Endodermal cell (in vitro differentiated cells): Measurements from ENCODE around the gene ANKRD23. TPM values are rescaled to one million over a fixed set of nuclear protein-coding genes. Genes with fewer than 3 reads are reported as not detected.

ENCODE experiments used
- DNase-seq: peaks from one replicate; pipeline ENCODE4 v3.0.0-alpha.2; 2017
- H3K27ac ChIP-seq: 2 replicates; pipeline ENCODE4 v1.5.1; 2013; ENCODE audit warnings: mild to moderate bottlenecking, low read depth, low read length, moderate library complexity
- H3K27me3 ChIP-seq: 2 replicates; pipeline ENCODE4 v1.6.1; 2013; ENCODE audit warnings: mild to moderate bottlenecking, low read length, moderate library complexity; ENCODE audit not compliant: insufficient read depth, control insufficient read depth, poor library complexity, severe bottlenecking
- H3K36me3 ChIP-seq: 2 replicates; pipeline ENCODE4 v1.7.0; 2013; ENCODE audit warnings: mild to moderate bottlenecking, low read length, moderate library complexity; ENCODE audit not compliant: control insufficient read depth, insufficient read depth
- H3K4me1 ChIP-seq: one replicate; pipeline ENCODE4 v1.7.0; 2013; ENCODE audit warnings: low read length; ENCODE audit not compliant: control insufficient read depth, insufficient read depth
- H3K4me3 ChIP-seq: 2 replicates; pipeline ENCODE4 v1.5.1; 2013; ENCODE audit warnings: mild to moderate bottlenecking, low read length, moderate library complexity
- H3K9ac ChIP-seq: 2 replicates; pipeline ENCODE4 v1.6.1; 2013; ENCODE audit warnings: mild to moderate bottlenecking, low read length, moderate library complexity; ENCODE audit not compliant: poor library complexity, severe bottlenecking; ENCODE audit errors: extremely low read depth
- H3K9me3 ChIP-seq: 2 replicates; pipeline ENCODE4 v1.6.1; 2013; ENCODE audit warnings: mild to moderate bottlenecking, low read length, moderate library complexity; ENCODE audit not compliant: control insufficient read depth
- H3K27ac Mint-ChIP-seq: 2 replicates; pipeline ENCODE4 v1.8.0; 2020; ENCODE audit warnings: mixed read lengths
- H3K27me3 Mint-ChIP-seq: 2 replicates; pipeline ENCODE4 v1.8.0; 2021; ENCODE audit warnings: mild to moderate bottlenecking, mixed read lengths; ENCODE audit not compliant: insufficient read depth
- H3K36me3 Mint-ChIP-seq: 2 replicates; pipeline ENCODE4 v1.8.0; 2020; ENCODE audit warnings: low read depth, mixed read lengths
- H3K4me1 Mint-ChIP-seq: 2 replicates; pipeline ENCODE4 v1.8.0; 2020; ENCODE audit warnings: mixed read lengths
- H3K4me3 Mint-ChIP-seq: 2 replicates; pipeline ENCODE4 v1.8.0; 2020; ENCODE audit warnings: mild to moderate bottlenecking, moderate library complexity, mixed read lengths
- H3K9me3 Mint-ChIP-seq: 2 replicates; pipeline ENCODE4 v1.8.0; 2020; ENCODE audit warnings: mild to moderate bottlenecking, mixed read lengths
- WGBS, 2 experiments: methylation state at CpG; one replicate each; pipeline versions ENCODE4 v1.1.5 to v1.1.7; 2013; ENCODE audit warnings: missing lambda C conversion rate in 2 of 2, mixed read lengths in 1 of 2; ENCODE audit not compliant: insufficient coverage in 1 of 2, insufficient read length in 1 of 2; 5-methylcytosine and 5-hydroxymethylcytosine counted together
- total RNA-seq, 2 donors: library from RNA; stranded (reverse); fragmentation: NEBNext Ultra II Directional in 1 of 2; extraction: Animal tissue kit (Norgen Biotek cat#: 25700) in 1 of 2; gene quantifications; 2 replicates in 1 of 2; 3 replicates in 1 of 2; pipeline ENCODE4 v1.2.1, GENCODE V29; 2021
- TF ChIP-seq, protein P1 (sequence below): fragments of 200-600 bp; sonication (generic); conservative IDR thresholded peaks from 2 replicates; pipeline ENCODE4 v1.5.0; 2021; ENCODE audit warnings: antibody characterized with exemption, mild to moderate bottlenecking

Gene ANKRD23
- total RNA-seq, 2 donors from 2014 or later: 2.6 to 3.6 TPM

DNA sequence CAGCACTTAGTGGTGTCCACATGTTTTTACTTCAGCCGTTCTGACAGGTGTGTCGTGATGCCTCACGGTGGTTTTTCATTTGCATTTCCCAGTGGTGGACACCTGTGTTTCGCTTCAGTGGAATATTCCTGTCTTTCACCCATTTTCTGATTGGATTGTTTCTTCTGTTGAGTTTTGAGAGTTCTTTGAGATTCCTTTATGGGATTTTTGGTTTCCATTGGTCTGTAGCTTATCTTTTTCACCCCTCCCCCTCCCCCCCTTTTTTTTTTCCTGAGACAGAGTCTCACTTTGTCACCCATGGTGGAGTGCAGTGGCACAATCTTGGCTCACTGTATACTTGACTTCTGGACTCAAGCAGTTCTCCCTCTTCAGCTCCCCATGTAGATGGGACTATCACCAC is 8.0 kb downstream of the ANKRD23 start:
- H3K4me1 ChIP-seq: peaks cover 13% of the 10 kb centered on the region
- no peak overlapping the region for H3K4me3 Mint-ChIP-seq
- H3K9me3 ChIP-seq: no peaks in the 10 kb centered on the region
- H3K27me3 Mint-ChIP-seq: no peaks in the 10 kb centered on the region
- H3K27me3 ChIP-seq: no peaks in the 10 kb centered on the region
- peaks cover 43% of the 10 kb centered on the region for H3K36me3 ChIP-seq
- H3K4me3 ChIP-seq: no peak overlapping the region
- H3K27ac ChIP-seq: no peak overlapping the region
- H3K9me3 Mint-ChIP-seq: no peaks in the 10 kb centered on the region
- peaks cover 47% of the 10 kb centered on the region for H3K36me3 Mint-ChIP-seq
- TF ChIP-seq, protein P1, sequence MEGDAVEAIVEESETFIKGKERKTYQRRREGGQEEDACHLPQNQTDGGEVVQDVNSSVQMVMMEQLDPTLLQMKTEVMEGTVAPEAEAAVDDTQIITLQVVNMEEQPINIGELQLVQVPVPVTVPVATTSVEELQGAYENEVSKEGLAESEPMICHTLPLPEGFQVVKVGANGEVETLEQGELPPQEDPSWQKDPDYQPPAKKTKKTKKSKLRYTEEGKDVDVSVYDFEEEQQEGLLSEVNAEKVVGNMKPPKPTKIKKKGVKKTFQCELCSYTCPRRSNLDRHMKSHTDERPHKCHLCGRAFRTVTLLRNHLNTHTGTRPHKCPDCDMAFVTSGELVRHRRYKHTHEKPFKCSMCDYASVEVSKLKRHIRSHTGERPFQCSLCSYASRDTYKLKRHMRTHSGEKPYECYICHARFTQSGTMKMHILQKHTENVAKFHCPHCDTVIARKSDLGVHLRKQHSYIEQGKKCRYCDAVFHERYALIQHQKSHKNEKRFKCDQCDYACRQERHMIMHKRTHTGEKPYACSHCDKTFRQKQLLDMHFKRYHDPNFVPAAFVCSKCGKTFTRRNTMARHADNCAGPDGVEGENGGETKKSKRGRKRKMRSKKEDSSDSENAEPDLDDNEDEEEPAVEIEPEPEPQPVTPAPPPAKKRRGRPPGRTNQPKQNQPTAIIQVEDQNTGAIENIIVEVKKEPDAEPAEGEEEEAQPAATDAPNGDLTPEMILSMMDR: no peak
- peaks cover 6% of the 10 kb centered on the region for H3K4me1 Mint-ChIP-seq
- no peak overlapping the region for H3K27ac Mint-ChIP-seq
- WGBS, 2 experiments: 95 to 96% methylated on average over 3 to 4 of the region's 4 CpGs
- DNase-seq: no peak
- no peak overlapping the region for H3K9ac ChIP-seq

- H3K4me1 ChIP-seq: peaks cover 13% of the 10 kb centered on the region
- H3K27ac Mint-ChIP-seq: peak overlapping the region; percentile 97
- H3K9ac ChIP-seq: peak overlapping the region; percentile 28
- peak overlapping the region; percentile 95 for H3K27ac ChIP-seq
- peak; percentile 93 for DNase-seq
- WGBS, 2 experiments: 29 to 55% methylated on average over 11 to 18 of the region's 18 CpGs
- peaks cover 6% of the 10 kb centered on the region for H3K4me1 Mint-ChIP-seq
- H3K36me3 ChIP-seq: peaks cover 56% of the 10 kb centered on the region
- TF ChIP-seq, protein P1: peak; percentile 18
- H3K4me3 ChIP-seq: no peak overlapping the region
- H3K27me3 Mint-ChIP-seq: no peaks in the 10 kb centered on the region
- H3K36me3 Mint-ChIP-seq: peaks cover 70% of the 10 kb centered on the region
- H3K27me3 ChIP-seq: no peaks in the 10 kb centered on the region
- no peaks in the 10 kb centered on the region for H3K9me3 ChIP-seq
- H3K4me3 Mint-ChIP-seq: peak overlapping the region; percentile 13
- H3K9me3 Mint-ChIP-seq: no peaks in the 10 kb centered on the region
Measured at GRCh38 chr2:96832754-96833507, 10.9 kb downstream of the ANKRD23 start.

- peak overlapping the region; percentile 95 for H3K27ac ChIP-seq
- DNase-seq: no peak
- Mint-ChIP-seq H3K4me1 (peaks cover 6% of the 10 kb centered on the region), H3K27me3 (no peaks in the 10 kb centered on the region), H3K4me3 (no peak overlapping the region), H3K36me3 (peaks cover 74% of the 10 kb centered on the region), H3K27ac (peak overlapping the region; percentile 97), H3K9me3 (no peaks in the 10 kb centered on the region)
- H3K9ac ChIP-seq: no peak overlapping the region
- WGBS, 2 experiments: 76 to 89% methylated on average over 1 to 11 of the region's 11 CpGs
- H3K4me1 ChIP-seq: peaks cover 13% of the 10 kb centered on the region
- peaks cover 62% of the 10 kb centered on the region for H3K36me3 ChIP-seq
- no peaks in the 10 kb centered on the region for H3K27me3 ChIP-seq
- no peak overlapping the region for H3K4me3 ChIP-seq
- H3K9me3 ChIP-seq: no peaks in the 10 kb centered on the region
- TF ChIP-seq, protein P1: no peak
Measured at GRCh38 chr2:96832408-96832753, 11.4 kb downstream of the ANKRD23 start.
